PC-9 (cell line): ENCODE results near the gene GABRB1.

Source experiments
- CTCF ChIP-seq: fragments of 200-600 bp; sonication (generic); conservative IDR thresholded peaks from 2 replicates; pipeline ENCODE4 v1.6.1; 2017; ENCODE audit warnings: mixed run types, antibody characterized with exemption, mild to moderate bottlenecking, moderate library complexity
- EZH2 ChIP-seq: fragments of 200-600 bp; sonication (generic); IDR thresholded peaks from 2 replicates; pipeline ENCODE4 v1.8.0; 2017; ENCODE audit warnings: antibody characterized with exemption, low read depth

- TF ChIP-seq CTCF (no peak), EZH2 (no peak)
These were observed 136.0 kb downstream of the GABRB1 start for GRCh38 chr4:47167081-47168035.
